Hematopoietic multipotent progenitor cell treated with erythropoietin and hydrocortisone succinate and interleukin-3 and kit ligand, for 17 days (in vitro differentiated cells): ENCODE data around the gene PHETA1.
"Not testable (repeated sequence)": the region's sequence is repeated elsewhere in the genome, so short reads cannot be mapped to it uniquely, and the experiment has no call there.

ENCODE experiments used
- DNase-seq: peaks from one replicate; pipeline ENCODE4 v3.0.0-alpha.2; 2015; ENCODE audit warnings: low spot score

The PHETA1 gene

GRCh38 chr12:111349101-111349747 lies 19.7 kb downstream of the PHETA1 start:
- no peak for DNase-seq

GRCh38 chr12:111347891-111348644 lies 20.8 kb downstream of the PHETA1 start:
- no peak for DNase-seq

GRCh38 chr12:111344254-111344875 lies 24.5 kb downstream of the PHETA1 start:
- DNase-seq: no peak

- DNase-seq: no peak
Measured at GRCh38 chr12:111343181-111343580, 25.7 kb downstream of the PHETA1 start.

- DNase-seq: no peak
Measured at GRCh38 chr12:111342376-111342775, 26.5 kb downstream of the PHETA1 start.

- DNase-seq: no peak
Measured at GRCh38 chr12:111341426-111342065, 27.3 kb downstream of the PHETA1 start.

GRCh38 chr12:111340680-111341079 lies 28.2 kb downstream of the PHETA1 start:
- not testable (repeated sequence) for DNase-seq

GRCh38 chr12:111340231-111340630 lies 28.7 kb downstream of the PHETA1 start:
- no peak for DNase-seq

- DNase-seq: no peak
Measured at GRCh38 chr12:111339321-111339938, 29.5 kb downstream of the PHETA1 start.

GRCh38 chr12:111338096-111338495 lies 30.8 kb downstream of the PHETA1 start:
- no peak for DNase-seq

- DNase-seq: no peak
Measured at GRCh38 chr12:111337371-111337770, 31.5 kb downstream of the PHETA1 start.

- not testable (repeated sequence) for DNase-seq
Measured at GRCh38 chr12:111336411-111336810, 32.5 kb downstream of the PHETA1 start.

- DNase-seq: no peak
Measured at GRCh38 chr12:111335811-111336210, 33.1 kb downstream of the PHETA1 start.

- not testable (repeated sequence) for DNase-seq
Measured at GRCh38 chr12:111335301-111335700, 33.6 kb downstream of the PHETA1 start.

- no peak for DNase-seq
Measured at GRCh38 chr12:111334393-111334915, 34.4 kb downstream of the PHETA1 start.

GRCh38 chr12:111330800-111331752 lies 37.8 kb downstream of the PHETA1 start:
- DNase-seq: peak; percentile 7

- no peak for DNase-seq
Measured at GRCh38 chr12:111328138-111328537, 40.8 kb downstream of the PHETA1 start.

- no peak for DNase-seq
Measured at GRCh38 chr12:111327474-111327873, 41.4 kb downstream of the PHETA1 start.

- no peak for DNase-seq
Measured at GRCh38 chr12:111322336-111323250, 46.3 kb downstream of the PHETA1 start.

GRCh38 chr12:111321317-111321716 lies 47.6 kb downstream of the PHETA1 start:
- no peak for DNase-seq
